Peyer's patch (tissue), 4 donors: ENCODE measurements around the gene GOLGA6L10. TPM values are rescaled to one million over a fixed set of nuclear protein-coding genes. Genes with fewer than 3 reads are reported as not detected.
"Not testable (repeated sequence)": the region's sequence is repeated elsewhere in the genome, so short reads cannot be mapped to it uniquely, and the experiment has no call there.

Source experiments
- DNase-seq, 3 donors: peaks; one replicate each; pipeline ENCODE4 v3.0.0-alpha.2; 2017 to 2019
- H3K27ac ChIP-seq, 4 donors: fragments of 200-600 bp; sonication (generic); one replicate each; pipeline ENCODE4 v1.5.1; 2016 to 2019
- H3K27me3 ChIP-seq, 2 donors: fragments of 200-600 bp; sonication (generic); one replicate each; pipeline ENCODE4 v1.5.1; 2019
- H3K36me3 ChIP-seq, 3 donors: fragments of 200-600 bp; sonication (generic); one replicate each; pipeline ENCODE4 v1.5.1; 2016 to 2019
- H3K4me1 ChIP-seq, 4 donors: fragments of 200-600 bp; sonication (generic); one replicate each; pipeline ENCODE4 v1.5.1; 2016 to 2019
- H3K4me3 ChIP-seq, 4 donors: fragments of 200-600 bp; sonication (generic); 1 replicate in 3 of 4; 2 replicates in 1 of 4; pipeline ENCODE4 v1.5.1; 2016 to 2019; ENCODE audit warnings: mild to moderate bottlenecking in 1 of 4
- H3K9me3 ChIP-seq, 4 donors: fragments of 200-600 bp; sonication (generic); one replicate each; pipeline ENCODE4 v1.5.1; 2016 to 2019; ENCODE audit warnings: mild to moderate bottlenecking in 1 of 4
- CTCF ChIP-seq, 6 experiments: fragments of 450-650 bp in 4 of 6; fragments of 200-600 bp in 2 of 6; sonication (generic) in 1 of 6; IDR thresholded peaks; one replicate each; pipeline ENCODE4 v1.5.1; 2017 to 2019; ENCODE audit warnings: antibody characterized with exemption in 6 of 6, mild to moderate bottlenecking in 3 of 6, moderate library complexity in 1 of 6
- POLR2A ChIP-seq, 2 donors: fragments of 450-650 bp; IDR thresholded peaks; one replicate each; pipeline ENCODE4 v1.5.1; 2017; ENCODE audit warnings: antibody characterized with exemption in 2 of 2, mild to moderate bottlenecking in 2 of 2, moderate library complexity in 2 of 2
- total RNA-seq, 4 donors: library from RNA; depleted of rRNA; stranded (reverse); fragments of >200 nt; gene quantifications; one replicate each; pipeline ENCODE4 v1.1.0, GENCODE V29; 2016

GOLGA6L10 gene
- total RNA-seq, 4 donors from 2014 or later = 0.95 to 5.8 (median 1.6) TPM; not detected in 1

- peak in 1 of 3 donors; percentile 38 for DNase-seq
- not testable (repeated sequence) for H3K4me1 ChIP-seq, H3K9me3 ChIP-seq, H3K27ac ChIP-seq, H3K4me3 ChIP-seq, H3K27me3 ChIP-seq, H3K36me3 ChIP-seq
These were observed 22.4 kb downstream of the GOLGA6L10 start for GRCh38 chr15:82326896-82327295.

DNA sequence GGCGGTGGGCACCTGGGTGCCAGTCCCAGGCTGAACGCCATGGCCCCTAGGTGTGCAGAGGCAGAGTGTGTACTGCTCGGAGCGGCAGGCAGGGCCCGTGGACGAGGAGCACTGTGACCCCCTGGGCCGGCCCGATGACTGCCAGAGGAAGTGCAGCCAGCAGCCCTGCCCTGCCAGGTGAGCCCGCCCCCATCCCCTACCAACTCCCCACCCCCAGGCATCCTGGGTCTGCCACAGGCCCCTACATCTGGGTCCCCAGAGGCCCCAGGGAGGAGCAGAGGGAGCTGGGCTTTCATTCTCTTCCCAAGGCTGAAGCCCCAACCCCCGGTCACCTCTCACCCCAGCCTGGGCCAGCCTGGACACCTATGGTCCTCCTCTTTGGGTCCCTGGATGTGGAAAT, 23.6 kb downstream of the GOLGA6L10 start:
- not testable (repeated sequence) for H3K27ac ChIP-seq, H3K9me3 ChIP-seq, H3K36me3 ChIP-seq, H3K27me3 ChIP-seq, H3K4me1 ChIP-seq, DNase-seq, H3K4me3 ChIP-seq

DNA sequence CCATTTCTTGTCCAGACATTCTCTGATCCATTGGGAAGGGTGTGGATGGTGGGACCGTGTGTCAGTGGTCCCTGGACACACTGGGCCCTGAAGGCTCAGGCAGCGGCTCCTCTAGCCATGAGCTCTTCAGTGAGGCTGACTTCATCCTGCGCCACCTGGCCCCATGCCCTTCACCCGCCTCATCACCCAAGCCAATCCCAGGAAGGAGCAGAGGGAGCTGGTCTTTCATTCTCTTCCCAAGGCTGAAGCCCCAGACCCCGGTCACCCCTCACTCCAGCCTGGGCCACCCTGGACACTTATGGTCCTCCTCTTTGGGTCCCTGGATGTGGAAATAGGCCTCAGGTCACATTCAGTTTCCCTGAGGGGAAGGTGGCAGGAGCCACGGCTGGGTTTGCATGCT, 24.4 kb downstream of the GOLGA6L10 start:
- H3K36me3 ChIP-seq, H3K27ac ChIP-seq, H3K9me3 ChIP-seq, H3K4me1 ChIP-seq, H3K4me3 ChIP-seq, H3K27me3 ChIP-seq: not testable (repeated sequence)
- DNase-seq = peak in 1 of 3 donors; percentile 27

DNA sequence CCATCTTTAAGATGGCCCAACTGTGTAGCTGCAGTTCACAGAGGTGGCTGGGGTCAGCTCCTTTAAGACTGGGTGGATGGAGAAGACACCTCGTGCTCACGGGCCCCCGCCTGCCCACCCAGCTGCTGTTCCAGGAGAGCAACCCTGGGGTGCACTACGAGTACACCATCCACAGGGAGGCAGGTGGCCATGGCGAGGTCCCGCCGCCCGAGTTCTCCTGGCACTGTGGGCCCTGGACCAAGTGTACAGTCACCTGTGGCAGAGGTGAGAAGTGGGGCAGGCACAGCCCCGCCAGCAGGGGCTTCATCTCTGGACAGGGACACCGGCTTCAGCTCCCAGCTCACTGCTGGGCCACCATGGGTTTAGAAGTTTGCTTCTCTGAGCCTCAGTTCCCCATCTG, 26.8 kb downstream of the GOLGA6L10 start:
- not testable (repeated sequence) for H3K27ac ChIP-seq, H3K27me3 ChIP-seq, H3K9me3 ChIP-seq, H3K4me1 ChIP-seq, H3K36me3 ChIP-seq, H3K4me3 ChIP-seq, DNase-seq

DNA sequence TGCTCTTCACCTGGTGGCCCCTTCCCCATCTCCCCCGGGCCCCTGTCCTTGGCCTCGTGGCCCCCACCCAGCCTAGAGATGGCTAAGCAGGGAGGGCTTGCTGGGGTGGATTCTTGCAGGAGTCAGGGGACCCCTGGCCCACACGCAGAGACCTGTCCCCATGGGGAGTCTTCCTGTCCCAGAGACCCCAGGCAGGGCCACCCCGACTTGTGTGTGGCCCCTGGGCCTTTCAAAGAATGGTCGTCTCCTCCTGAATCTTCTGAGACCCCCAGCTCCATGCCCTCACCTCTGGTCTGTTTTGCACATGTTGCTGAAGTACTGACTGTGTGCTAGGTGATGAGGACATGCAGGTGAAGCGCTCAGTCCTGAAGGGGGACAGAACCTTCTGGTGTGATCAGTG, 28.4 kb downstream of the GOLGA6L10 start:
- H3K9me3 ChIP-seq, DNase-seq, H3K4me3 ChIP-seq, H3K27me3 ChIP-seq, H3K27ac ChIP-seq, H3K4me1 ChIP-seq, H3K36me3 ChIP-seq: not testable (repeated sequence)

- not testable (repeated sequence) for H3K27ac ChIP-seq, H3K27me3 ChIP-seq, H3K36me3 ChIP-seq, H3K4me1 ChIP-seq, H3K9me3 ChIP-seq, H3K4me3 ChIP-seq
- peak in 1 of 3 donors; percentile 23 for DNase-seq
These were observed 29.6 kb downstream of the GOLGA6L10 start for GRCh38 chr15:82319522-82320278.

DNA sequence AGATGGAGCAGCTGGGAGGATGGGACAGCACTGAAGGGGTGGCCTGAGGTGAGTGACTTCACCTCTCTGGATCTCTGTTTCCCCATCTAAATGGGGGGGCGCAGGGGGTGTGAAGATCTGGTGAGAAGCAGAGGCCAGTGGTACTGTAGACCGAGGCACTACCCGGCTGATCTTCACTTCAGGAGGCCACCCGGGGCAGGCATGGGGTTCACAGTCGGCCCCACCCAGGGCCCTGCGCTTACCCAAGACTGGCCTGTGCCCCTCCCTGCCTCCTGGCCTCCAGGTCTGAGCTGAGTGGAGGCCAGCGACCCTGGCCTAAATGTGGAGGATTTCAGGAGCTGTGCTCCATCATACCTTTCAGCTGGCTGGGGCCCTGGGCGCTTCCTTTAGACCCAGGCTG, 31.0 kb downstream of the GOLGA6L10 start:
- H3K36me3 ChIP-seq, H3K9me3 ChIP-seq, H3K4me3 ChIP-seq, H3K27ac ChIP-seq, H3K4me1 ChIP-seq, H3K27me3 ChIP-seq: not testable (repeated sequence)
- peak in 1 of 3 donors; percentile 5 for DNase-seq

DNA sequence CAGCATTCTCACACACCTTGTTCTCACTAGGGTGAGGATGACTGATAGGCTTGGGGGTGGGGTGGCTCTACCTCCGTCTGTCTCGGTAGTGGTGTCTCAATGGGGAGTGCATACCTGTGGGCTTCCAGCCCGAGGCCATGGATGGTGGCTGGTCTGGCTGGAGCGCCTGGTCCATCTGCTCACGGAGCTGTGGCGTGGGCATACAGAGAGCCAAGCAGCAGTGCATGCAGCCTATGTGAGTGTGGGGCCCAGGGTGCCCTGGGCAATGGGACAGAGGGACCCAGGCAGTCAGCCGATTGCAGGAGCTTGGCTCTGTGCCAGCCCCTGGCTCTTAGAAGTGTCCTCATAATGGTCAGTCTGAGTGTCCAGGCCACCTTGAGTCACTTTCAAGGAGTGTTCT, 31.8 kb downstream of the GOLGA6L10 start:
- not testable (repeated sequence) for H3K4me1 ChIP-seq, H3K9me3 ChIP-seq, H3K4me3 ChIP-seq, H3K36me3 ChIP-seq, H3K27me3 ChIP-seq, H3K27ac ChIP-seq
- peak in 1 of 3 donors; percentile 30 for DNase-seq

GRCh38 chr15:82317091-82317489, 32.2 kb downstream of the GOLGA6L10 start:
- H3K27ac ChIP-seq = no peak overlapping the region
- no peaks in the 10 kb centered on the region for H3K27me3 ChIP-seq
- no peaks in the 10 kb centered on the region for H3K9me3 ChIP-seq
- H3K4me3 ChIP-seq = no peak overlapping the region
- TF ChIP-seq POLR2A (IDR thresholded peaks at IDR 0.05) (no peak), CTCF (IDR thresholded peaks at IDR 0.05) (no peak)
- no peaks in the 10 kb centered on the region for H3K36me3 ChIP-seq
- peak in 1 of 3 donors; percentile 18 for DNase-seq
- no peaks in the 10 kb centered on the region for H3K4me1 ChIP-seq

DNA sequence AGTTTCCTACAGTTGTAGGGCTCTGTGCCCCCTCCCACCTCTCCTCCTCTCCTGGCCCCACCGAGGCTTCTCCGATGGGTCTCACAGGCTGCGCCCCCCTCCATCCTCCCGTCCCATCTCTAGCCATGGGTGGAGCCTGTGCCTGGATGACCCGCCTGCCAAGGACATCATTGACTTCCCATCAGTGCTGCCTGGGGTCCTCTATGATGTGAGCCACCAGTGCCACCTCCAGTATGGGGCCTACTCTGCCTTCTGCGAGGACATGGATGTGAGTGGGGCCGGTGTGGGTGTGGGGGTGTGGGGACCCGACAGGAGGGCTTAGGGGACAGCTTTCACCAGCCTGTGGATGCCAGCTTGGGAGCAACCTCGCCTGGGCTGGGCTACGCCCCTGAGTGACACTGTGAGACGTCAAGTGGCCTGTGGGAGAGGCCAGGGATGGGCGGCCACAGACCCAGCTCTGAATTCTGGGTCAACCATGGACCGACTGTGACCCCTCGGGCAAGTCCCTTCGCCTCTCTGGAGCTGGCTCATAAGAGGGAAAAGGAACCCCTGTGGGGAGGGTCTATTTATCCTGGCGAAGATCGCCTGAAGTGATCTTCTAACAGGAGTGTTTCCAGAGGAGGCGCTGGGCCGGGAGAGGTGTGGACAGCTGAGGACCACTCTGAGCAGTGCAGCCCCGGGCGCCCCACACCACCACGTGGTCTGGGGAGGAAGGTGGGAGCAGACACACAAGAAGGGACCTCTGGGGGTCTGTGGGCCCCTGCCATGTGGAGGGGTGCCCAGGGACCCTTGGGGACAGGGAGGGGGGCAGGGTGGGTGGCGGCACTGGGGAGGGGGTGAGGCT, 32.8 kb downstream of the GOLGA6L10 start:
- H3K27me3 ChIP-seq, H3K4me1 ChIP-seq, H3K9me3 ChIP-seq, H3K27ac ChIP-seq, H3K4me3 ChIP-seq, H3K36me3 ChIP-seq: not testable (repeated sequence)
- peak in 1 of 3 donors; percentile 26 for DNase-seq
